ENCODE data around the gene CLN5. TPM values are rescaled to one million over a fixed set of nuclear protein-coding genes. Genes with fewer than 3 reads are reported as not detected.
A peak's percentile ranks its signal among the peaks of the same experiment; 100 is the strongest.

The CLN5 gene
- total and polyA plus RNA-seq, 2 of the 13 experiments (the other 11 are each of a cell fraction or from before 2014, with no cell fraction given): 10.1 to 13.7 TPM

GRCh38 chr13:76991796-76992547 is at the start of gene CLN5 (continued):
- TF ChIP-seq ZNF260 (CRISPR knock-in tag; IDR thresholded peaks at IDR 0.05; ENCODE audit: borderline replicate concordance, low read depth) (no peak), POLR2AphosphoS2 (IDR thresholded peaks at IDR 0.05; ENCODE audit: low read depth, low read length) (peak; percentile 56; the same call in 1 of the 2 replicates), ZNF784 (CRISPR knock-in tag; IDR thresholded peaks at IDR 0.05; ENCODE audit: borderline replicate concordance) (no peak; the same call in 1 of the 2 replicates), MXI1 (IDR thresholded peaks at IDR 0.05; ENCODE audit: borderline replicate concordance, low read depth, low read length) (peak; percentile 82; the same call in 1 of the 3 replicates), FOXP4 (CRISPR knock-in tag; IDR thresholded peaks at IDR 0.05) (peak; percentile 65), RARA (CRISPR knock-in tag; IDR thresholded peaks at IDR 0.05) (0 out of 2 replicates have a peak, but pooled peaks have one; percentile 40), RCOR2 (CRISPR knock-in tag; IDR thresholded peaks at IDR 0.05) (no peak), CENPBD1 (CRISPR knock-in tag; IDR thresholded peaks at IDR 0.05; ENCODE audit: borderline replicate concordance, low read depth) (no peak), TEAD2 (CRISPR knock-in tag; IDR thresholded peaks at IDR 0.05) (0 out of 2 replicates have a peak, but pooled peaks have one; percentile 17), ZNF598 (CRISPR knock-in tag; IDR thresholded peaks at IDR 0.05; ENCODE audit: borderline replicate concordance) (0 out of 2 replicates have a peak, but pooled peaks have one; percentile 49), ZIK1 (CRISPR knock-in tag; IDR thresholded peaks at IDR 0.05; ENCODE audit: borderline replicate concordance, low read depth) (no peak), ZNF275 (CRISPR knock-in tag; IDR thresholded peaks at IDR 0.05; ENCODE audit: borderline replicate concordance) (0 out of 2 replicates have a peak, but pooled peaks have one; percentile 55), BCLAF1 (IDR thresholded peaks at IDR 0.05) (no peak), XRCC5 (optimal IDR thresholded peaks at IDR 0.05; ENCODE audit: low read length) (peak; percentile 36), IRF1 (CRISPR knock-in tag; IDR thresholded peaks at IDR 0.05; ENCODE audit: low read depth) (no peak), ZNF879 (CRISPR knock-in tag; IDR thresholded peaks at IDR 0.05) (no peak; the same call in 1 of the 2 replicates), ZNF704 (CRISPR knock-in tag; IDR thresholded peaks at IDR 0.05; ENCODE audit: borderline replicate concordance) (peak; percentile 56; the same call in 1 of the 2 replicates), MED13 (CRISPR knock-in tag; IDR thresholded peaks at IDR 0.05) (peak; percentile 82)

Data from HepG2 (cell line).